GM19438 (cell line): Measurements from ENCODE around the gene C5orf24.

Source experiments
- ATAC-seq: cut with Tn5 transposase; IDR thresholded peaks from one replicate; pipeline ENCODE4 v1.9.1; 2021; ENCODE audit warnings: low read depth; ENCODE audit not compliant: unreplicated experiment

Gene C5orf24

GRCh38 chr5:134904610-134905245, 59.0 kb downstream of the C5orf24 start, which contains the start of gene PCBD2:
TSS of gene PCBD2 (plus strand) at chr5:134905131. CDS start at chr5:134905140, 9 bp downstream.
- peak; percentile 75 for ATAC-seq

DNA sequence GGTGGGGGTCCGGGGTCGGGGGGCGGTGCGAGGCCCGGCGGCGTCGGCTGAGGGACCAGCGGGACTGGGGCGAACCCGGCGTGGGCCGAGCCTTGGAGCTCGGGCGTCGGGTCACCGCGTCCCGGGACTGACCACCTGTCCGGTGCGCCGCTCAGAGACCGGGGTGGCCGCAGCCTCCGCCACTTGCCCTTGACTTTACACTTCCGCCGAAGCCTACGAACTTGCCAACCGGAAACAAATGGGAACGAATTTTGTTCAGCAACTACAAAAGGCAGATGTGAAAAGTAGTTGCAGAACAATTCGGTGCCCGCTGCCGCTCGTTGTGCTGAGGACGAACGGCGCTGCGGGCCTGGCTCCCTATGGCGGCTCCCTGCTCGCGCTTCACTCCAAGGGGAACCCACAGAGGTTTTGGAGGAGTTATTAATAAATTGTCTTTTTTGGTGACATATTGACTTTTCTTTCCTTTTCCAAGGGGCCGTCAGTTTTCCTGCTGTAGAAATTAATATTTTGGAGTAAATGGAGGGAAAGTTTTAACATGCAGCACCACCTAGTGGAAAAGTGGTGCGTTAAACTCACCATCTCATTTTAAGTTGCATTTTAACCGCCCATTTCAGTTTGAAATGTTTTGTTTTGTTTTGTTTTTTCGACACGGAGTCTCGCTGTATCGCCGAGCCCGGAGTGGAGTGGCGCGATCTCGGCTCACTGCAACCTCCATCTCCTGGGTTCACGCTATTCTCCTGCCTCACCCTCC, 59.7 kb downstream of the C5orf24 start:
- ATAC-seq: peak; percentile 27

DNA sequence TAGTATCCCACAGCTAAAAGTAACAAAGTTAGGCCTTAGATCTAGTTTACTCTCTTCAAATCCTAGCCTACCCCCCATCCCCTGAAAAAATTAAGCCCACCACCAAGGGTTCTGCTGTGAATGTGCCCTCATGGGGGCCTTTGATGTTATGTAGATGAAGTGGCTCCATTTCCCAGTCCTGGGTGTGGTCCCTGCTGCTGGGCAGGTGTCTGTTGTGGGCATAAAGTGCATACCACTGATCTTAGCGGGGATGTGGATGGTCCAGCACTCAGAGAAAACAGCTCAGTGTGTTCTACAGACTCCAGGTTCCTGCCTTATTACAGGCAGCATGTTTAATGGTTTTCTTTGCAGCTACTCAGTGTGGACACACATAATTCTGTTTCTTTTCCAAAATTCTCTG, 61.0 kb downstream of the C5orf24 start:
- no peak for ATAC-seq
